Measurements from ENCODE around the gene PIGZ.

PIGZ gene

GRCh38 chr3:196975349-196975748 is 6.7 kb upstream of the PIGZ start:
- no peak overlapping the region for H3K4me3 ChIP-seq (ENCODE audit: low read depth, low read length)
- no peak for TF ChIP-seq CTCF (IDR thresholded peaks at IDR 0.05; ENCODE audit: low read depth, low read length, missing control alignments)
- DNase-seq (ENCODE audit: low read depth) = no peak

- no peak for DNase-seq (ENCODE audit: low read depth)
- H3K4me3 ChIP-seq (ENCODE audit: low read depth, low read length) = no peak overlapping the region
- TF ChIP-seq CTCF (IDR thresholded peaks at IDR 0.05; ENCODE audit: low read depth, low read length, missing control alignments) = no peak
Observed at GRCh38 chr3:196974661-196975060, 6.0 kb upstream of the PIGZ start.

GRCh38 chr3:196971094-196971698 is 2.6 kb upstream of the PIGZ start:
- H3K4me3 ChIP-seq (ENCODE audit: low read depth, low read length) = no peak overlapping the region
- DNase-seq (ENCODE audit: low read depth) = no peak
- TF ChIP-seq CTCF (IDR thresholded peaks at IDR 0.05; ENCODE audit: low read depth, low read length, missing control alignments) = no peak

- DNase-seq (ENCODE audit: low read depth) = no peak
- no peak for TF ChIP-seq CTCF (IDR thresholded peaks at IDR 0.05; ENCODE audit: low read depth, low read length, missing control alignments)
- H3K4me3 ChIP-seq (ENCODE audit: low read depth, low read length) = no peak overlapping the region
Observed at GRCh38 chr3:196970547-196971093, 2.0 kb upstream of the PIGZ start.

DNA sequence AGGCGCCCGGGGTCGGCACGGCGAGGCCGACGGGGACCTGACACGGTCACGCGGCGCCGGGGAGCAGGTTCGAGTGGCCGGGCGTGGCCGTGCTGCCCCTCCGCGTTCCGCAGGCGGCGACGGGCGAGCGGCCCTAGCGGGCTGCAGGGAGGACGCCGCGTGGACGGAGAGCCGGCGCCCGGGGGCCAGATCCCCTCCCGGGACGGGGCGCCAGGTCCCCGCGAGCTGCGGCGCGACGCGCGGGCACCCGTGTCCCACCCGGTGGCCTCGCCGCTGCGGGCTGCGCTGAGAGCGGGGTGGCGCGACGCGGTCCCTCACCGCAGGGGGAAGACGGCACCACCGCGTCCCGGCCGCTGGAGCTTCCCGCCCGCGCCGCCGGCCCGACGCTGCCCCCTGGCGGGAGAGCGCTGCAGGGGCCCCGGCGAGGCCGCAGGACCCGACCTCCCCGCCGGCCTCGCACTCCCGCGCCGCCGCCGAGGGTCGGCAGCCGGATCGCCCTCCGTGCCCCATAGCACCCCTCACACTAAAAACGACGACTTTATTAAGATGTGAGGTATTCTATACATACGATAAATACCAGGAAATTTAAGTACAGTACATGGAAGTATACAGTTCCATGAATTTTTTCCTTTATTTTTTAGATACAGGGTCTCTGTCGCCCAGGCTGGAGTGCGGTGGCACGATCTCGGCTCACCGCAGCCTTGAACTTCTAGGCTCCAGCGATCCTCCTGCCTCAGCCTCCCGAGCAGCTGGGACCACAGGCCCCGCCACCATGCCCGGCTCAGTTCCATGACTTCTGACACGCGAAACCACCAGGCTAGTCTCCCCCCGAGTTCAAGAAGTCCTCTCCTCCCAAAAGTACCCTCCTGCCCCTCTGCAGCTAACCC is 1.3 kb upstream of the PIGZ start:
- DNase-seq (ENCODE audit: low read depth) = no peak
- peak overlapping the region; percentile 61 for H3K4me3 ChIP-seq (ENCODE audit: low read depth, low read length)
- peak; percentile 77 for TF ChIP-seq CTCF (IDR thresholded peaks at IDR 0.05; ENCODE audit: low read depth, low read length, missing control alignments)

DNA sequence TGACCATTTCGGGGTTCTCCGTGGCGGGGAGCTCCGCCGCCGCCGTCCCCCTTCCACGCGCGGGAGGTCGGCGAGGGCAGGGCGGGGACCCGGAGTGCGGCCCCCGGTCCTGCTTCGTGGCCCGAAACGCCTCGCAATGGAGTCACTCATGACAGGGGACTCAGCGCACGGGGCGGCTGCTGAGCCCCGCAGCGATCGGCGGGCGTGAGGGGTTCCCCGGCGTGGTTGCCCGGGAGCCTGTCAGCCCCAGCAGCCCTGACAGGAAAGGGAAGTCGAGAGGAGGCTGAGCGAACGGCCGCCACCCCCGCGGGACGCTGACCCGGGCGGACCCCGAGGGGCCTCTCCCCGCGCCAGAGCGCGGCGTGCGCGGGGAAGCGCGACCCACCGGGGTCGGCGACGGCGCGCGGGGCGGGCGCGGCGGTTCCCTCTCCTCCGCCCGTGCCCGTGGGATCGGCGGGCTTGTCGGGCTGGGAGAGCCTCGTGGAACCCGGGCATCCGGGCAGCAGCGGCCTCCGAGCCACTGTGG is 564 bp upstream of the PIGZ start:
- TF ChIP-seq CTCF (IDR thresholded peaks at IDR 0.05; ENCODE audit: low read depth, low read length, missing control alignments) = no peak
- peak overlapping the region; percentile 61 for H3K4me3 ChIP-seq (ENCODE audit: low read depth, low read length)

More for the DNA sequence above, 564 bp upstream of the PIGZ start:
- no peak for DNase-seq (ENCODE audit: low read depth)

Measured in GM12864 (cell line).